ENCODE data around the gene LTA4H. TPM values are rescaled to one million over a fixed set of nuclear protein-coding genes. Genes with fewer than 3 reads are reported as not detected.
"Not testable (repeated sequence)": the region's sequence is repeated elsewhere in the genome, so short reads cannot be mapped to it uniquely, and the experiment has no call there.

Gene LTA4H
- total and polyA plus RNA-seq, 10 of the 15 experiments (the other 5 are each of a cell fraction or from before 2014, with no cell fraction given), result 43.9 to 106 (median 47.3) TPM

- intact Hi-C loops (cut with micrococcal nuclease; ENCODE audit: unreplicated experiment); in situ Hi-C loops (cut with MboI); FAIRE-seq; POLR2A ChIA-PET; H3K4me2 ChIP-seq (ENCODE audit: control insufficient read depth, insufficient read depth); H3K9ac ChIP-seq (ENCODE audit: control insufficient read depth, insufficient read depth, low read length); RAD21 ChIA-PET (ENCODE audit: unreplicated experiment); H2AFZ ChIP-seq (ENCODE audit: control insufficient read depth, low read depth, low read length); CTCF ChIA-PET; H3K9me3 ChIP-seq (replicated peaks; ENCODE audit: control insufficient read depth, insufficient read depth, low read length); H3K79me2 ChIP-seq (ENCODE audit: control insufficient read depth, insufficient read depth, low read length); DNase-seq (ENCODE audit: low read depth, low spot score); ATAC-seq; H3K27me3 ChIP-seq (replicated peaks in 1 of 2; ENCODE audit: control insufficient read depth in 2 of 2, insufficient read depth in 2 of 2, low read length in 1 of 2); H4K20me1 ChIP-seq (ENCODE audit: control insufficient read depth, insufficient read depth); H3K36me3 ChIP-seq (ENCODE audit: control insufficient read depth in 2 of 2, insufficient read depth in 2 of 2, low read length in 1 of 2); H3K27ac ChIP-seq (ENCODE audit: control insufficient read depth, insufficient read depth); BruUV-seq (replicated peaks); H3K4me1 ChIP-seq (ENCODE audit: control insufficient read depth, insufficient read depth, low read length); H3K4me3 ChIP-seq: not testable (repeated sequence)
- SMC1A ChIA-PET (ENCODE audit: uncharacterized antibody, unreplicated experiment), result interaction anchor here (1.2 kb wide), 1 partner anchor 30 kb away, joined by 3 read pairs; no protein-coding TSS in a partner anchor
- 73% methylated on average over 23 of the region's 28 CpGs for WGBS (ENCODE audit: insufficient coverage, insufficient replicate concordance, low lambda C conversion rate, missing lambda C conversion rate)
Observed at GRCh38 chr12:95969116-95969515, 66.3 kb downstream of the LTA4H start.

- DNase-seq (ENCODE audit: low read depth, low spot score) (no peak), ATAC-seq (no peak), FAIRE-seq (no peak)
- no peaks in the 10 kb centered on the region for H4K20me1 ChIP-seq (ENCODE audit: control insufficient read depth, insufficient read depth)
- H3K9me3 ChIP-seq (replicated peaks; ENCODE audit: control insufficient read depth, insufficient read depth, low read length), result no peaks in the 10 kb centered on the region
- ChIA-PET CTCF (interaction anchor here (3.1 kb wide), 1 partner anchor 49 kb away, joined by 15 read pairs; no protein-coding TSS in a partner anchor), SMC1A (ENCODE audit: uncharacterized antibody, unreplicated experiment) (interaction anchor here (1.0 kb wide), 1 partner anchor 14 kb away, joined by 3 read pairs; no protein-coding TSS in a partner anchor), POLR2A (no interaction called here), RAD21 (ENCODE audit: unreplicated experiment) (no interaction called here)
- in situ Hi-C loops (cut with MboI), result no loop called here
- no peaks in the 10 kb centered on the region for H3K79me2 ChIP-seq (ENCODE audit: control insufficient read depth, insufficient read depth, low read length)
- no peak for TF ChIP-seq RELB (IDR thresholded peaks at IDR 0.05; ENCODE audit: low read depth)
- TF ChIP-seq ASH2L (IDR thresholded peaks at IDR 0.05; ENCODE audit: borderline replicate concordance, low read depth), result no peak
- no TSS peak for BruUV-seq (replicated peaks)
- WGBS (ENCODE audit: insufficient coverage, insufficient replicate concordance, low lambda C conversion rate, missing lambda C conversion rate), result 59% methylated on average over 2 of the region's 2 CpGs
- no peak overlapping the region for H2AFZ ChIP-seq (ENCODE audit: control insufficient read depth, low read depth, low read length)
- no peak overlapping the region for H3K9ac ChIP-seq (ENCODE audit: control insufficient read depth, insufficient read depth, low read length)
- no peak overlapping the region for H3K27ac ChIP-seq (ENCODE audit: control insufficient read depth, insufficient read depth)
- H3K27me3 ChIP-seq (replicated peaks in 1 of 2; ENCODE audit: control insufficient read depth in 2 of 2, insufficient read depth in 2 of 2, low read length in 1 of 2), result no peaks in the 10 kb centered on the region
- no peaks in the 10 kb centered on the region for H3K4me1 ChIP-seq (ENCODE audit: control insufficient read depth, insufficient read depth, low read length)
- H3K36me3 ChIP-seq (ENCODE audit: control insufficient read depth in 2 of 2, insufficient read depth in 2 of 2, low read length in 1 of 2), result no peaks in the 10 kb centered on the region
- H3K4me3 ChIP-seq, result no peak overlapping the region
- intact Hi-C loops (cut with micrococcal nuclease; ENCODE audit: unreplicated experiment), result no loop called here
- no peak overlapping the region for H3K4me2 ChIP-seq (ENCODE audit: control insufficient read depth, insufficient read depth)
Observed at GRCh38 chr12:95967301-95967700, 68.1 kb downstream of the LTA4H start.

All from GM12878 (cell line).